Head of caudate nucleus (tissue), 42 donors: Measurements from ENCODE around the gene PTDSS2.

Experiments used
- DNase-seq, 42 donors: peaks; one replicate each; pipeline versions ENCODE4 v3.0.0 to v3.0.0-alpha.2; 2020 to 2021; ENCODE audit warnings: mixed read lengths in 7 of 42
- intact Hi-C: fragments of 100-400 bp; cut with DNase I; formaldehyde crosslinking; loops from one replicate; pipeline ENCODE4 v1.15.0; 2022

PTDSS2 gene

DNA sequence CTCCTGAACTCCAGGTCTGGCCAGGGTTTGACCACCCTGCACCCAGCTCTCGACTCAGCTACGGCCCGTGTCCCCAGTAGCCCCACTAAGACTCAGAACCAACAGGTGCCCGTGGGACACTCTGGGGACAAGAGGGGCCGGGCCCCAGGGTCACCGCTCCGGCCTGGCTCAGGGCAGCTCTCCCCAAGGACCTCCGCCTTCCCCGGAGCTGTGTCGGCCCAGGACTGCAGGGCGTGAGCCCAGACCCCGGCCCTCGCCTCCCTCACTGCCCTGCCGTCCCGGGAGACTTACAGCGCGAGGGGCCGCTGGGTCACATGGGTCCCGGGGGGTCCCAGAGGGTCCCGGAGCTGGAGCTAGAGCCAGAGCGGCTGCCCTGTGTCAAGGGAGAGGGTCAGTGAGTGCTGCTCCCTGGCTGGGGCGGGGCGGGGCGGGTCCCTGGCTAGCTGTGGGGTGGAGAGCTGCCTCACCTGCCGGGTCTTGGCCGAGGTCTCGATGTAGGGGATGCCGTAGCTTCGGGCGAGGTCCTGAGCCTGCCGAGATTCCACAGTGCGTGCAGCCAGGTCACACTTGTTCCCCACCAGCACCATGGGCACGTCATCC lies 83.0 kb downstream of the PTDSS2 start:
- peak in 1 of 42 donors; percentile 2 for DNase-seq
- intact Hi-C loops: no loop called here

DNA sequence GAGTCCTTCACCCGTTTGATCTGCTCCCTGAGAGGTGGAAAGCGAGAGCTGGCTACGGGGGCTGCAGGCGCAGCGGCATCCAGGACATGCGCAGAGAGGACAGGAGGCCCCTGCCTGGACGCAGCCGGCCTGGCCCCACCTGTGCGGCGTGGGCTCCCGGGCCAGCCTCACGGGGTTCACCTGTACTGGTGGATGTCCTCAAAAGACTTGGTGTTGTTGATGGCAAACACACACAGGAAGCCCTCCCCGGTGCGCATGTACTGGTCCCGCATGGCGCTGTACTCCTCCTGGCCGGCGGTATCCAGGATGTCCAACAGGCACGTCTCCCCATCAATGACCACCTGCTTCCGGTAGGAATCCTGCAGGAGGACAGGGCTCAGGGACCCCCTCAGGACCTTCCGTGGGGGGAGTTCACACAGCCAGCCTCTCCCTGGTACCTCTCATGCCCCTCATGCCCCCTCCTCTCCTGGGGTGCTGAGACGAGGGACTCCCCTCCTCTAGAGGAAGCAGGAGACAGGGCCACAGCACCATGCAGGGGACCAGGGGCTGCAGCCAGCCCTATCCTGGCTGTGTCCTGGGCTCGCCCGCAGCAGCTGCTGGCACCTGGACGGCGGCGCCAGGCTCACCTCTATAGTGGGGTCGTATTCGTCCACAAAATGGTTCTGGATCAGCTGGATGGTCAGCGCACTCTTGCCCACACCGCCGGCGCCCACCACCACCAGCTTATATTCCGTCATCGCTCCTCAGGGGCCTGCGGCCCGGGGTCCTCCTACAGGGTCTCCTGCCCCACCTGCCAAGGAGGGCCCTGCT lies 83.7 kb downstream of the PTDSS2 start:
- DNase-seq: peak in 1 of 42 donors; percentile 0
- intact Hi-C loops: no loop called here

DNA sequence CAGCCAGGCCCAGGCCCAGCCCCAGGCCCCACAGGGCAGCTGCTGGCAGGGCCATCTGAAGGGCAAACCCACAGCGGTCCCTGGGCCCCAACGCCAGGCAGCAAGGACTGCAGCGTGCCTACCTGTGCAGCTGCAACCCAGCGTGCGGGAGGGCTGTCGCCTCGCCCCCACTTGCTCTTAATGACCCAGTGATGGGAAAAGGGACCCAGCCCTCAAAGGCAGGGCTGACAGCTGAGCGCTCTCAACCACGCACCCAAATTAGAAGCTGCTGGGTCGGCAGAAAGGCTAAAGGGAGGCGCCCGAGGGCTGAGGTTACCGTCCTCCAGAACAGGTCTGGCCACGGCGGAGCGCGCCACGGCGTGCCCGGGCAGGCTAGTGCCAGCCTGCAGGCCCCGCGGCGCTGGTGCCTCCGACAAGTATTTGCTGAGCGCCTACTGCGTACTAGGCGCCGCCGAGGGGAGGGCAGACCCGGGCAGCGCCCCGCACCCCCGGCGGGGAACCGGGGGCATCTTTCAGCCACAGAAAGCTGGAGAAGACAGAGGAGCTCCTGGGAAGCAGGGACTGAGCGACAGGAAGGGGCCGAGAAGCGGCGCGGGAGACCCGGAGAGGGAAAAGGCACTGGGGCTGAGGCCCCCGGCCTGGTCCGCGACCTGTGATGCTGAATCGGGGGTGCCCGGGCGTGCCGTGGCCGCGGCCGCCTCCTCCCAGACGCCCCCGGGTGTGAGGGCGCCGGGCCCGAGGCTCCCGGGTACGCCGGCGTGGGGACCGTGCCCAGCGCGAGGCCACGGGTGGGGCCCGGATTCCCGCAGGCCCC lies 84.5 kb downstream of the PTDSS2 start:
- DNase-seq: peak in 29 of 42 donors; percentile 21 to 72 (median 46)
- intact Hi-C loops: no loop called here

DNA sequence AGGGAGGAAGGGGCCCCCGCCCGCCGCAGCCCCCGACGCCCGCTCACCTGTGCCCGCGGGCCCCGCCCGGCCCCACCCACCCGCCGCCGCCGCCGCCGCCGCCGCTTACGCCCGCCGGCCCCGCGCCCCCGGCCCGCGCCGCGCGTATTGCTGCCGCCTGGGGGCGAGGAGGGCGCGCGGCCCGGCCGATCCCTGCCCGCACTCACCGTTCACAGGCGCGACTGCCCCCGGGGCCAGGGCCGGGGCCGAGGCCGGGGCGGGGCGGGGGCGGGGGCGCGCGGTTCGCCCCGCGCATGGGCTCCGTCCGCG lies 85.1 kb downstream of the PTDSS2 start:
- intact Hi-C loops: no loop called here

DNA sequence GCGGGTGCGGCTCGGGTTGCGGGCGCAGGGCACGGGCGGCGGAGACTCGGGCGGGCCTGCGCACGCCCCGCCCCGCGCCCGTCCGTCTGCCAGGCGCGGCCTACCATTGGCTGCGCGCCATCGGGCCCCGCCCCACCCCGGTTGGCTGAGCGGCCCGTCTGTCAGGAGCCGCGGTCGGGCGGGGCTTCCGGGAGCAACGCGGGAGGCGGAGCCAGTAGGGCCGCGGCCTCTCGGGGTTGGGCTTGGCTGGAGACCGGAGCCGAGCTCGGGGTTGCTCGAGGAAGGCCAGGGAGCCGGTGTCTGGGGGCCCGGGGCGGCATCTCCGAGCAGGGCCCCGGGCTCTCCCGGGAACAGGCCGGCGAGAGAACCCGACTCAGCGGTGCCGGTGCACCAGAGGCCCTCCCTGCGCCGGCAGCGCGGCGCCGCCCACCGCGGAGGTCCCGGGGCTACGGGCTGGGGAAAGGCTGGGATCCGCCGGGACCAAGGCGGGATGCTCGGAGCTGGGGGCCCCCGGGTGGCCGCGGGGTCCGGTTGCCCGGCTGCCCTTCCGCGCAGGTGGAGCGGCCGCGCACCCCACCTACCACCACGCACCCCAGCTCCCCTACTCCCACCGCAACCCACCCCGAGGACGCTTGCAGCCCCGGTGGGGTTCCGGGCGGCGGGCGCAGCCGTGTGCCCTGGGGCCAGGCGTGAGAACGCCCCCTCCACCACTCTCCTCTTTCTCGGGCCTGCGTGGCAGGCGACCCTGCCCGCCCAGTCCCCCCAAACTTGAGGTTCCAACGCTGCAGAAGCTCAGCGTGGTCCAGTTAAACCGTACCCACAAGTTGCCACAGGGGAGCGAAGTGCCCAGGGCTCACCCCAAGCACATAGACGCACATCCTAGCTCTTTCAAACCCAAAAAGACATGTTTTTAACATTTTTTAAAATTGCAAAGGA lies 85.7 kb downstream of the PTDSS2 start, which contains the start of gene HRAS:
Gene HRAS, minus strand, starts transcription at position 58 of the 936 bp plus-strand sequence.
- peak; percentile 82 to 99 (median 97) for DNase-seq
- intact Hi-C loops: no loop called here

More for the DNA sequence above, 85.1 kb downstream of the PTDSS2 start:
- peak in 1 of 42 donors; percentile 35 for DNase-seq

DNA sequence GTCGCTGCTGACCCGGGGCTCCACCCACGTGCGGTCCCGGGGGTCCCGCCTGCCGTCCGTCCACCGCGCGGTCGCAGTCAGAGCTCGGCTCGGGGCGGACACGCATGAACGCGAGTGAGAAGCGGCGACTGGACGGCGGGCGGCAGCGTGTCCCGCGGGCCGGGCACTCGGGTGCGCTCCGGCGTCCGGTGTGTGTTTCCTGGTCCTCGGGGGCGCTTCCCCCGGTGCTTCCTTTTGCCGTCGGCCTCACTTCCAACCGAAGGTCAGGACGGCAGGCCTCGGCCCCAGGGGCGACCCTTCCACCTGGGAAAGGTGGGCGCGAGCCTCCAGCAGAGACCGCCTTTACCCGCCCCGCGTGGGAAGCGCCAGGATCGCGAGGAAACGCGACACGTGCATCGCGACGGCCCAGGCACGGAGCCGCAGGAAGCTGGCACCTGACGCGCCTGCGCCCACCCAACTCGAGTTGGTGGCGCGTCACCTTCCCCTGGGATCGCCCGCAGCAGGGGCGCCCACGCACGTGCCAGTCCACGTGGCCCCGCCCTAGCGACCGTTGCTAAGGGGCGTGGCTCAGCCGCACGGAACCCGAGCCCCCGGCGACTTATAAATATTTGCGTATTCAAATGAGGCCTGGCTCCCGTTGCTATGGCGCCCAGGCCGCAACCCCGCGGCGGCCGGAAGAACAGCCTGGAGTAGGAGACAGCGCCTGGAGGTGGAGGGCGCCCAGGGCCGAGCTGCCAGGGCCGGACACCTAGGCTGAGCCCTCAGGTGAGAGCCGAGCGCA lies 87.0 kb downstream of the PTDSS2 start, which contains the start of gene LRRC56:
Gene LRRC56, plus strand, starts transcription at position 687 of the 781 bp plus-strand sequence. CDS start 3,158 bp downstream, outside the sequence.
- intact Hi-C loops: no loop called here
- peak; percentile 44 to 91 (median 80) for DNase-seq

DNA sequence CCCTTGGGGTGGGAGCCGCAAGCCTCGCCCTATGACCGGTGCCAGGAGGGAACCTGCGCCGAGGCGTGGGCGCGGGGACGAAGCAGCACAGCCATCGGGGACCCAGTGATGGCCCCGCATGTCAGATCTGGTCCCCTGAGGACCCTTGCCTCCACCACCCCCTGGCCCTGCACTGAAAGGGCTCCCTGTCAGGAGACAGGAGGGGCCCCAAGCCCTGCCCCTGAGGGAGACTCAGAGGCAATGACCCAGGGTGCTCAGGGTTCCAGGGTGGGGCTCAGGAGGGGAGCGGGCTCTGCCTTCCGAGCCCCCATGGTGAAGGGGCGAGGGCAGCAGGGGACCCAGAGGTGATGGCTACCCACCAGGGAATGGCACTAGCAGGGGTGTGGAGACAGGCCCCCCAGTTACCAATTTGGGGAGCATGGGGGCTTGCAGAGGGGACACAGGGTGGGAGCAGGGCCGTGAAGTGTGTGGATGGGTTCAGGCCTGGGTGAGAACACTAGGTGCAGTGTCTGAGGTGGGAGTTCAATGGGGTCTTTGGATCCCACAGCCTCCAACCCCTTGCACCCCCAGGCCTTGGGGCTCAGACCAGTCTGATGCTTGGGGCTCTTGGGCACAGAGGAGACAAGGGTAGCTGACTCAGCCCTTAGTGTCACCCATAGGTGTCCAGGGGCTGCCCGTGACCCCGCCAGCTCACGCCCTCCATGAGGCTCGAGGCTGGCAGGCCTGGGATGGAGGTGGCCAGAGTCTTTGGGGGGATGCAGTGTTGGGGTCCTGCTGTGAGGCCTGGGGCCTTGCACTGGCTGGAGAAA lies 87.7 kb downstream of the PTDSS2 start:
- intact Hi-C loops: no loop called here
- no peak for DNase-seq

DNA sequence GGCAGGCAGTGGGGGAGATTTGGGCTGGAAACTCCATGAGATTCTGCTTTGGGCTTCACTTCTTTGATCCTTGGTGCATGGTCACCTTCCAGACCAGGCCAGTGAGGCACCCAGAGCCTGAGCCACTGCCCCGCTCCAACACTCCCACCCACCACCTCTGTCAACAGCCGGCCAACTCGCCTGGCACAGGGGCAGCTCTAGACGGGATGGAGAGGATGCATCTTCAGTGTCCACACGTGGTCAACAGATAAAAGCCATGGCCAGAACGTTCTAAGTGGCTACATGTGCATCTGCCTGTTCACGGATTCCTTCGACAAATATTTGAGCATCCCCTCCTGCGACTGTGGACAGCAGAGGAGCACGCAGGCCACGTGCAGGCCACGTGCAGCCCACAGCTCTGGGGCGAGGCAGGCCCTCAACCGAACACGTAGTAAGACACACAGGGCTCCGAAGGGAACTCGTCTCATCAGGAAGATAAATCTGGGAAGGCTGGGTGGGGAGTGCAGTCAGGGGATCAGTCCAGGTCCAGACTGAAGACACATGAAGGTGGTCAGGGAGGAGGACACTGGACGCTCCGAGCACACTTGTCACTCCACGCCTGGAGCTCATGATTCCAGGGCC lies 88.5 kb downstream of the PTDSS2 start:
- no peak for DNase-seq
- intact Hi-C loops: no loop called here

DNA sequence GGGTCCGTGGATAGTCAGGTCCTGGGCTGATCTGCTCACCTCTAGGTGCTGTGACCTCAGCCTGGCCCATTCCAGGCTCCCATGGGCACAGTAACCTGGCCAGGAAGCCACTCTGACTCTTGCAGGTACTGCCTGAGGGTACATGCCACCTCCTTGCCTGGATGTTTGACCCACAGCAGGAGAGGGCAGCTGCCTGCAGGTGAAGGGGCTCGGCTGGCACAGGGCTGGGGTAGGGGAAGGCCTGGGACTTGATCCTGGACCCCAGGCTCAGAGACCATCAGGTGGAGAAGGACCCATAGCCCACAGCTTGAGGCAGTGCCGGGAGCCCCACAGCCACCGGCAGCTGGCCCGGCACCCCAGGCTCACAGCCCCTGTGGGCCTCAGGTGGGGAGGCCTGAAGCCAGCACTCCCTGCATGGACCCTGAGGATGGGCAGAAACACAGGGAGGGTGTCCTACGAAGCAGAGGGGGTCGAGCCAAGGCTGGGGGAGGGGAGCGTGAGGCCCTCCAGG lies 89.9 kb downstream of the PTDSS2 start:
- intact Hi-C loops: no loop called here
- peak in 1 of 42 donors; percentile 1 for DNase-seq
